GM12878 (cell line): ENCODE data around the gene CDPF1. TPM values are rescaled to one million over a fixed set of nuclear protein-coding genes. Genes with fewer than 3 reads are reported as not detected.

Experiments used
- ATAC-seq: fragments of 200-7000 bp; cut with Tn5 transposase; 3 replicates; pipeline ENCODE4 v1.9.1; 2020; ENCODE audit warnings: mild to moderate bottlenecking, moderate library complexity
- BruUV-seq: library from RNA; stranded (reverse); fragments of 400-500 nt; replicated peaks from 2 replicates; lab custom pipeline; 2021; lab: Mats Ljungman, UMichigan
- CTCF ChIA-PET: fragments of 300-600 bp; sonication (Branson Sonifier 250); formaldehyde crosslinking; extraction: SDS; loops from one replicate; lab custom pipeline; 2021; ENCODE audit warnings: inconsistent platforms; lab: Yijun Ruan, JAX
- POLR2A ChIA-PET: fragments of 350-600 bp; formaldehyde crosslinking; extraction: SDS; loops from one replicate; lab custom pipeline; 2021; ENCODE audit warnings: inconsistent platforms; lab: Charles Lee
- RAD21 ChIA-PET: fragments of 300-600 bp; sonication (Branson Sonifier 250); formaldehyde crosslinking; loops from one replicate; lab custom pipeline; 2023; ENCODE audit warnings: antibody characterized with exemption; ENCODE audit not compliant: unreplicated experiment; lab: Charles Lee
- SMC1A ChIA-PET: fragments of 300-600 bp; sonication (Branson Sonifier 250); formaldehyde crosslinking; loops from one replicate; lab custom pipeline; 2023; ENCODE audit not compliant: unreplicated experiment, uncharacterized antibody; lab: Charles Lee
- DNase-seq: peaks from one replicate; pipeline ENCODE4 v3.0.0-alpha.2; 2011; ENCODE audit warnings: low read depth, low spot score
- FAIRE-seq: peaks from 3 replicates; lab custom pipeline; 2011; peaks lifted over from hg19 to GRCh38; lab: Jason Lieb, UNC
- H2AFZ ChIP-seq: 2 replicates; pipeline ENCODE4 v1.6.0; 2011; ENCODE audit warnings: low read depth, low read length, control low read depth; ENCODE audit not compliant: control insufficient read depth
- H3K27ac ChIP-seq: 2 replicates; pipeline ENCODE4 v1.5.1; 2011; ENCODE audit warnings: control low read depth; ENCODE audit not compliant: control insufficient read depth, insufficient read depth
- H3K27me3 ChIP-seq, 2 experiments: replicated peaks in 1 of 2; 2 replicates each; pipeline versions ENCODE4 v1.6.0 to v1.6.1; 2011; ENCODE audit warnings: low read length in 1 of 2; ENCODE audit not compliant: control insufficient read depth in 2 of 2, insufficient read depth in 2 of 2
- H3K36me3 ChIP-seq, 2 experiments: 2 replicates each; pipeline ENCODE4 v1.5.1; 2011; ENCODE audit warnings: low read length in 1 of 2; ENCODE audit not compliant: control insufficient read depth in 2 of 2, insufficient read depth in 2 of 2
- H3K4me1 ChIP-seq: 2 replicates; pipeline ENCODE4 v1.6.1; 2011; ENCODE audit warnings: mild to moderate bottlenecking, low read length, moderate library complexity, mixed read lengths; ENCODE audit not compliant: control insufficient read depth, insufficient read depth
- H3K4me2 ChIP-seq: 2 replicates; pipeline ENCODE4 v1.6.0; 2011; ENCODE audit warnings: control low read depth; ENCODE audit not compliant: control insufficient read depth, insufficient read depth
- H3K4me3 ChIP-seq: fragments of 200-600 bp; sonication (generic); 2 replicates; pipeline ENCODE4 v1.5.1; 2016
- H3K79me2 ChIP-seq: 2 replicates; pipeline ENCODE4 v1.6.0; 2011; ENCODE audit warnings: low read length; ENCODE audit not compliant: control insufficient read depth, insufficient read depth
- H3K9ac ChIP-seq: 2 replicates; pipeline ENCODE4 v1.8.0; 2011; ENCODE audit warnings: low read length, control low read depth, mixed read lengths; ENCODE audit not compliant: control insufficient read depth, insufficient read depth
- H3K9me3 ChIP-seq: replicated peaks from 3 replicates; pipeline ENCODE4 v1.5.1; 2011; ENCODE audit warnings: mild to moderate bottlenecking, low read length; ENCODE audit not compliant: control insufficient read depth, insufficient read depth
- H4K20me1 ChIP-seq: 2 replicates; pipeline ENCODE4 v1.6.0; 2011; ENCODE audit not compliant: control insufficient read depth, insufficient read depth
- ASH2L ChIP-seq: fragments of 300-600, 200-600 bp; sonication (generic); IDR thresholded peaks from 2 replicates; pipeline ENCODE4 v1.6.1; 2017; ENCODE audit warnings: low read depth, mild to moderate bottlenecking, borderline replicate concordance
- ESRRA ChIP-seq: IDR thresholded peaks from 2 replicates; pipeline ENCODE4 v1.6.1; 2012; ENCODE audit warnings: mild to moderate bottlenecking, low read length, improper control_type of control experiment
- IRF4 ChIP-seq: IDR thresholded peaks from 2 replicates; pipeline ENCODE4 v1.6.1; 2011; ENCODE audit warnings: low read depth, low read length
- NFYB ChIP-seq: IDR thresholded peaks from 2 replicates; pipeline ENCODE4 v1.6.1; 2011; ENCODE audit warnings: low read depth, mild to moderate bottlenecking, low read length, improper control_type of control experiment, moderate library complexity; ENCODE audit not compliant: insufficient read depth
- SIN3A ChIP-seq: IDR thresholded peaks from 2 replicates; pipeline ENCODE4 v1.6.1; 2012; ENCODE audit warnings: low read depth, low read length, improper control_type of control experiment
- SREBF1 ChIP-seq: IDR thresholded peaks from 2 replicates; pipeline ENCODE4 v1.6.1; 2012; ENCODE audit warnings: mild to moderate bottlenecking, low read length
- TBL1XR1 ChIP-seq: IDR thresholded peaks from 2 replicates; pipeline ENCODE4 v1.6.1; 2012; ENCODE audit warnings: low read depth, low read length, improper control_type of control experiment
- YBX1 ChIP-seq: fragments of 450-650 bp; IDR thresholded peaks from 2 replicates; pipeline ENCODE4 v1.6.1; 2016; ENCODE audit warnings: antibody characterized with exemption
- ZNF217 ChIP-seq: fragments of 450-650 bp; IDR thresholded peaks from 2 replicates; pipeline ENCODE4 v1.6.1; 2017; ENCODE audit warnings: antibody characterized with exemption, mild to moderate bottlenecking
- WGBS: methylation state at CpG from one replicate; pipeline ENCODE4 v1.1.6; 2016; ENCODE audit warnings: low lambda C conversion rate; ENCODE audit not compliant: insufficient replicate concordance, insufficient coverage; ENCODE audit errors: missing lambda C conversion rate; 5-methylcytosine and 5-hydroxymethylcytosine counted together
- in situ Hi-C: fragments of 300-500 bp; cut with MboI; formaldehyde crosslinking; loops from 9 replicates; pipeline ENCODE4 v1.14.3; 2018; ENCODE audit warnings: mixed read lengths
- intact Hi-C: fragments of 100-400 bp; cut with micrococcal nuclease; formaldehyde crosslinking; loops from one replicate; pipeline ENCODE4 v1.14.2; 2022; ENCODE audit not compliant: unreplicated experiment
- polyA plus RNA-seq, 11 experiments: library from polyadenylated mRNA; depleted of rRNA in 4 of 11; unstranded in 6 of 11; stranded (reverse) in 5 of 11; fragments of >200 nt; fragmentation: Nextera tagmentation in 4 of 11; fragmentation: Illumina TruSeq in 1 of 11; extraction: Ambion mirVana in 4 of 11; extraction: Trizol in 1 of 11; gene quantifications; 1 replicate in 1 of 11; 2 replicates in 10 of 11; pipeline versions ENCODE4 v1.2.1 to v1.2.3, GENCODE V29; 2011 to 2016; ENCODE audit warnings: inconsistent platforms in 2 of 11, missing spikeins in 2 of 11, low read depth in 1 of 11
- total RNA-seq, 4 experiments: library from RNA; depleted of rRNA in 3 of 4; stranded (reverse); fragments of >200 nt in 3 of 4; fragmentation: Illumina TruSeq in 1 of 4; extraction: Trizol in 1 of 4; gene quantifications; 2 replicates each; pipeline versions ENCODE4 v1.2.1 to v1.2.3, GENCODE V29; 2013 to 2021
- TF ChIP-seq, protein P1 (sequence below): fragments of 450-650 bp; IDR thresholded peaks from 2 replicates; pipeline ENCODE4 v1.6.1; 2016; ENCODE audit warnings: mild to moderate bottlenecking
- TF ChIP-seq, protein P2 (sequence below): fragments of 450-650 bp; conservative IDR thresholded peaks from 2 replicates; pipeline ENCODE4 v1.6.1; 2017; ENCODE audit warnings: mild to moderate bottlenecking, moderate library complexity
- TF ChIP-seq, protein P3 (sequence below): fragments of 450-650 bp; IDR thresholded peaks from 2 replicates; pipeline ENCODE4 v1.6.1; 2017; ENCODE audit warnings: mild to moderate bottlenecking, moderate library complexity
- TF ChIP-seq, protein P4 (sequence below): IDR thresholded peaks from 2 replicates; pipeline ENCODE4 v1.6.1; 2011; ENCODE audit warnings: low read depth, mild to moderate bottlenecking, low read length, moderate library complexity, borderline replicate concordance; ENCODE audit errors: extremely low read depth
- TF ChIP-seq, protein P5 (sequence below): IDR thresholded peaks from 2 replicates; pipeline ENCODE4 v1.6.1; 2012; ENCODE audit warnings: low read length, inconsistent platforms

Gene CDPF1
- total and polyA plus RNA-seq, 10 of the 15 experiments (the other 5 are each of a cell fraction or from before 2014, with no cell fraction given) = 1.0 to 22.4 (median 7.9) TPM

DNA sequence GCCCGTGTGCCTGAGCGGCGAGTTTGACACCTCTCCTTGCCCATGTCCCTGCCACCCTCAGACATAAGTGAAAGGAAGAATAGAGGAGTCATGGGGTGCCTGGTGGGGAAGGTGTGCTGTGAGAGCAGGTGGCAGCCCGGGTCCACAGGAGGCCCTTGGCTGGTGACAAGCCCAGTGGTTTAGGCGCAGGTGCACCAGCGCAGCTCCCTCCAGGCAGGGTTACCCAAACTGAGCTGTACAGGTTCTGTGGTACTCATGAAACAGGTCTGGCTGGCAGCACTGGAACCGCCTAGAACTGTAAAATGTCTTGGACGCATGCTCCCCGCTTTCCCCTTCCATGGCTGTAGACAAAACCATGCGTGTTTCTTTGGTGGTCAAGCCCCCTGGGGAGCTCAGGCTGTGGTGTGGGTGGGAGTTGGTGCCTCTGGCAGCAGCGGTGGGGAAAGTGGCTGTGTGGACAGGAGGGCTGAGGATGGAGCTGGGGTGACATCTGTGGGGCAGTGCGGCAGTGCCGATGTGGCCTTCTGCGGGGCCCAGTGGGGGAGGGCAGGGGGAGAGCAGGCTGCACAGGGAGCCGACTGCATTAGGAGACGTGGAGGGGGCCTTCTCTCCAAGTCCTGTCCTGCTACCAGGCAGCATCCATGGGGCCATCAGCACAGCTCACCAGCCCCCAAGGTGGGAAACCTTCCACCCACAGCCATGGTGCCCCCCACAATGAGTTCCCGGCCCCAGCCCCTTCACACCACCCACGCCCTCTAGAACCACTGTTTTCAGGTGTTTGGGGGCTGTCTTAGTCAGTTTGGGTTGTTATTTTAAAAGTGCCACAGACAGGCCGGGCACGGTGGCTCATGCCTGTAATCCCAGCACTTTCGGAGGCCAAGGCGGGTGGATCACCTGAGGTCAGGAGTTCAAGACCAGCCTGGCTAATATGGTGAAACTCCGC is 41.0 kb upstream of the CDPF1 start:
- FAIRE-seq = no peak
- no peak for ATAC-seq
- Histone ChIP-seq H3K27me3 (no peaks in the 10 kb centered on the region), H3K4me3 (no peak overlapping the region), H2AFZ (no peak overlapping the region), H3K36me3 (peaks cover 0 to 3% of the 10 kb centered on the region in 2 experiments; a peak in 2 of 4 replicates), H3K9ac (no peak overlapping the region), H3K79me2 (peaks cover 23% of the 10 kb centered on the region), H3K4me2 (no peak overlapping the region), H3K9me3 (no peaks in the 10 kb centered on the region; the same call in 2 of the 3 replicates), H3K4me1 (peaks cover 41% of the 10 kb centered on the region), H4K20me1 (no peaks in the 10 kb centered on the region), H3K27ac (no peak overlapping the region)
- in situ Hi-C loops (no loop called here), intact Hi-C loops (no loop called here)
- SMC1A ChIA-PET = no interaction called here
- CTCF ChIA-PET = no interaction called here
- POLR2A ChIA-PET = interaction anchor here (0.6 to 1.1 kb wide), 2 partner anchors 10 to 983 kb away, joined by 3 to 4 read pairs; no protein-coding TSS in a partner anchor
- no TSS peak for BruUV-seq
- RAD21 ChIA-PET = no interaction called here
- 96% methylated on average over 20 of the region's 23 CpGs for WGBS
- DNase-seq = no peak
- TF ChIP-seq SREBF1 (no peak), IRF4 (no peak), TBL1XR1 (no peak), ESRRA (no peak), SIN3A (no peak), ZNF217 (no peak), ASH2L (no peak), YBX1 (no peak), NFYB (no peak)
- TF ChIP-seq, protein P1, sequence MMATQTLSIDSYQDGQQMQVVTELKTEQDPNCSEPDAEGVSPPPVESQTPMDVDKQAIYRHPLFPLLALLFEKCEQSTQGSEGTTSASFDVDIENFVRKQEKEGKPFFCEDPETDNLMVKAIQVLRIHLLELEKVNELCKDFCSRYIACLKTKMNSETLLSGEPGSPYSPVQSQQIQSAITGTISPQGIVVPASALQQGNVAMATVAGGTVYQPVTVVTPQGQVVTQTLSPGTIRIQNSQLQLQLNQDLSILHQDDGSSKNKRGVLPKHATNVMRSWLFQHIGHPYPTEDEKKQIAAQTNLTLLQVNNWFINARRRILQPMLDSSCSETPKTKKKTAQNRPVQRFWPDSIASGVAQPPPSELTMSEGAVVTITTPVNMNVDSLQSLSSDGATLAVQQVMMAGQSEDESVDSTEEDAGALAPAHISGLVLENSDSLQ = no peak
- TF ChIP-seq, protein P2, sequence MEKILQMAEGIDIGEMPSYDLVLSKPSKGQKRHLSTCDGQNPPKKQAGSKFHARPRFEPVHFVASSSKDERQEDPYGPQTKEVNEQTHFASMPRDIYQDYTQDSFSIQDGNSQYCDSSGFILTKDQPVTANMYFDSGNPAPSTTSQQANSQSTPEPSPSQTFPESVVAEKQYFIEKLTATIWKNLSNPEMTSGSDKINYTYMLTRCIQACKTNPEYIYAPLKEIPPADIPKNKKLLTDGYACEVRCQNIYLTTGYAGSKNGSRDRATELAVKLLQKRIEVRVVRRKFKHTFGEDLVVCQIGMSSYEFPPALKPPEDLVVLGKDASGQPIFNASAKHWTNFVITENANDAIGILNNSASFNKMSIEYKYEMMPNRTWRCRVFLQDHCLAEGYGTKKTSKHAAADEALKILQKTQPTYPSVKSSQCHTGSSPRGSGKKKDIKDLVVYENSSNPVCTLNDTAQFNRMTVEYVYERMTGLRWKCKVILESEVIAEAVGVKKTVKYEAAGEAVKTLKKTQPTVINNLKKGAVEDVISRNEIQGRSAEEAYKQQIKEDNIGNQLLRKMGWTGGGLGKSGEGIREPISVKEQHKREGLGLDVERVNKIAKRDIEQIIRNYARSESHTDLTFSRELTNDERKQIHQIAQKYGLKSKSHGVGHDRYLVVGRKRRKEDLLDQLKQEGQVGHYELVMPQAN = no peak
- TF ChIP-seq, protein P3, sequence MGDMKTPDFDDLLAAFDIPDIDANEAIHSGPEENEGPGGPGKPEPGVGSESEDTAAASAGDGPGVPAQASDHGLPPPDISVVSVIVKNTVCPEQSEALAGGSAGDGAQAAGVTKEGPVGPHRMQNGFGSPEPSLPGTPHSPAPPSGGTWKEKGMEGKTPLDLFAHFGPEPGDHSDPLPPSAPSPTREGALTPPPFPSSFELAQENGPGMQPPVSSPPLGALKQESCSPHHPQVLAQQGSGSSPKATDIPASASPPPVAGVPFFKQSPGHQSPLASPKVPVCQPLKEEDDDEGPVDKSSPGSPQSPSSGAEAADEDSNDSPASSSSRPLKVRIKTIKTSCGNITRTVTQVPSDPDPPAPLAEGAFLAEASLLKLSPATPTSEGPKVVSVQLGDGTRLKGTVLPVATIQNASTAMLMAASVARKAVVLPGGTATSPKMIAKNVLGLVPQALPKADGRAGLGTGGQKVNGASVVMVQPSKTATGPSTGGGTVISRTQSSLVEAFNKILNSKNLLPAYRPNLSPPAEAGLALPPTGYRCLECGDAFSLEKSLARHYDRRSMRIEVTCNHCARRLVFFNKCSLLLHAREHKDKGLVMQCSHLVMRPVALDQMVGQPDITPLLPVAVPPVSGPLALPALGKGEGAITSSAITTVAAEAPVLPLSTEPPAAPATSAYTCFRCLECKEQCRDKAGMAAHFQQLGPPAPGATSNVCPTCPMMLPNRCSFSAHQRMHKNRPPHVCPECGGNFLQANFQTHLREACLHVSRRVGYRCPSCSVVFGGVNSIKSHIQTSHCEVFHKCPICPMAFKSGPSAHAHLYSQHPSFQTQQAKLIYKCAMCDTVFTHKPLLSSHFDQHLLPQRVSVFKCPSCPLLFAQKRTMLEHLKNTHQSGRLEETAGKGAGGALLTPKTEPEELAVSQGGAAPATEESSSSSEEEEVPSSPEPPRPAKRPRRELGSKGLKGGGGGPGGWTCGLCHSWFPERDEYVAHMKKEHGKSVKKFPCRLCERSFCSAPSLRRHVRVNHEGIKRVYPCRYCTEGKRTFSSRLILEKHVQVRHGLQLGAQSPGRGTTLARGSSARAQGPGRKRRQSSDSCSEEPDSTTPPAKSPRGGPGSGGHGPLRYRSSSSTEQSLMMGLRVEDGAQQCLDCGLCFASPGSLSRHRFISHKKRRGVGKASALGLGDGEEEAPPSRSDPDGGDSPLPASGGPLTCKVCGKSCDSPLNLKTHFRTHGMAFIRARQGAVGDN = no peak
- TF ChIP-seq, protein P4, sequence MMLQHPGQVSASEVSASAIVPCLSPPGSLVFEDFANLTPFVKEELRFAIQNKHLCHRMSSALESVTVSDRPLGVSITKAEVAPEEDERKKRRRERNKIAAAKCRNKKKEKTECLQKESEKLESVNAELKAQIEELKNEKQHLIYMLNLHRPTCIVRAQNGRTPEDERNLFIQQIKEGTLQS = no peak
- TF ChIP-seq, protein P5, sequence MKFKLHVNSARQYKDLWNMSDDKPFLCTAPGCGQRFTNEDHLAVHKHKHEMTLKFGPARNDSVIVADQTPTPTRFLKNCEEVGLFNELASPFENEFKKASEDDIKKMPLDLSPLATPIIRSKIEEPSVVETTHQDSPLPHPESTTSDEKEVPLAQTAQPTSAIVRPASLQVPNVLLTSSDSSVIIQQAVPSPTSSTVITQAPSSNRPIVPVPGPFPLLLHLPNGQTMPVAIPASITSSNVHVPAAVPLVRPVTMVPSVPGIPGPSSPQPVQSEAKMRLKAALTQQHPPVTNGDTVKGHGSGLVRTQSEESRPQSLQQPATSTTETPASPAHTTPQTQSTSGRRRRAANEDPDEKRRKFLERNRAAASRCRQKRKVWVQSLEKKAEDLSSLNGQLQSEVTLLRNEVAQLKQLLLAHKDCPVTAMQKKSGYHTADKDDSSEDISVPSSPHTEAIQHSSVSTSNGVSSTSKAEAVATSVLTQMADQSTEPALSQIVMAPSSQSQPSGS = no peak
